Kidney glomerular epithelial cell (primary cell): ENCODE data around the gene SMIM15.

Experiments
- DNase-seq: peaks from one replicate; lab custom pipeline; 2025; lab: John Stamatoyannopoulos, UW

The SMIM15 gene

GRCh38 chr5:61159836-61160235 is 2.4 kb downstream of the SMIM15 start:
- no peak for DNase-seq

DNA sequence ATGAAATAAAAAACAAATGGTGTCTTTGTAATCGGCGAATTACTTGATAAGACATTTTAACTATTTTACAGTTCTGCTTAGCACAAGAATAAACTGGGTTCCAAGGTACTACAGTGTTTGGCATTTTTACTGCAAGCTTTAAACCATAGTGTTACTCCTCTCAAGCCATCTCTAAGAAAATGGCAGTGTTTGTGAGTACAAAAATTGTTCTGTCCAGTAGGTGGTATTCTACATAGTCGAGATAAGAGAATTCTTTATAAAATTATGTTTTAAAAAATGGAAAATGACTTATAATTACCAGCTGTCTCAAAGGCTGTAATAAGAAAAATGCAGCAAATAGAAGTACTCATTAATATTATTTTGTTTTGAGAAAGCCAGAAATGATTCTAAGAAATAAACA is 3.2 kb downstream of the SMIM15 start:
- no peak for DNase-seq

DNA sequence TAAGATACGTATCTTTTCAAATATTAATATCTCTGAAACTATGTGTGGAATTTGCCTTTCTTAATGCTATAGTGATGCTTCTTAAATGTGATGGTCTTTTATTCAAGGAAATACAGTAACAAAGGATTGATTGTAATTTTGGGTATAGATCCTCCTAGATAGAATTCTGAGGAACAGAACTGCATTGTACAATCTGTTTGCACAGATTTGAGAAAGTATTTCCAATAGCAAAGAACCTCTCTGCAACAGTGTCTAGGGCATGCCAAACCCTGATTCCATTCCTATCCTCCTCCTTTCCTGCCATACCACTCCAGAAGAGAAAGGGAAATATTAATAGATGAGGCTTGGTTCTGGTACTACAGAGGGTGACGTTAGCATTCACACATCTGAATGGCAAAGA is 10.4 kb downstream of the SMIM15 start:
- DNase-seq: no peak

DNA sequence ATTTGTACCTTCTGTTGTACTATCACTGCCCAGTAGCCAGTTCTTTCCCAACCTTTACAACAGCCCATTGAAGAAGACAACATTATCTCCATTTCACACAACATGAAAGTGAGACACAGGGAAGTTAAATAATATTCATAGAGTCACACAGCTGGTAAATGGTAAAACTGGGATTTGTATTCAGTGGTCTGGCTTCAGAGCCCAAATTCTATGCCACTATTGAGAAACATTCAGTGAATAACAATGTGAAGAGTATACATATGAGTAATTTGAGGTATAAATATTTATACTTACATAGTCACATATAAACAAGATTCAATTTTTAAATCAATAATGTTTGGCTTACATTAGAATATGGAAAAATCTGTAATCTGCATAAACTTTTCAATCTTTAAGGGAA is 13.8 kb downstream of the SMIM15 start:
- DNase-seq: no peak

DNA sequence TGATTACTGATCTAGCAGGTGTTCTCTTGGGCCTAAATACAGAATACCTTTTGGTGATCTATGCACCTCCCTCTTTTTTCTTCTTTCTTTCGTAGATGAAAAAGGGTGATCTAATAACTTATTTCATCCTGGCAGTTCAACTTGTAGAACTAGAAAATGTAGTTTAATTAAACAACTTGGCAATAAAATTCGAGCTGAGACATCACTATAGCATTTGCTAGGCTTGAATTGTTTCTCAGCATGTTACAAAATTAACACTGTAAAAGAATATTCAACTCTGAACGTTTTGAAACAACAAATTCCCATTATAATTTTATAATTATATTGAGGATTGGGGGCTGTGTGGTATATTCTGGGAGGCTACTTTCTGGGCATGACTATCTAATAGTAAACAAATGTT is 19.5 kb downstream of the SMIM15 start:
- DNase-seq: no peak

- no peak for DNase-seq
Observed at GRCh38 chr5:61142391-61142790, 19.9 kb downstream of the SMIM15 start.

DNA sequence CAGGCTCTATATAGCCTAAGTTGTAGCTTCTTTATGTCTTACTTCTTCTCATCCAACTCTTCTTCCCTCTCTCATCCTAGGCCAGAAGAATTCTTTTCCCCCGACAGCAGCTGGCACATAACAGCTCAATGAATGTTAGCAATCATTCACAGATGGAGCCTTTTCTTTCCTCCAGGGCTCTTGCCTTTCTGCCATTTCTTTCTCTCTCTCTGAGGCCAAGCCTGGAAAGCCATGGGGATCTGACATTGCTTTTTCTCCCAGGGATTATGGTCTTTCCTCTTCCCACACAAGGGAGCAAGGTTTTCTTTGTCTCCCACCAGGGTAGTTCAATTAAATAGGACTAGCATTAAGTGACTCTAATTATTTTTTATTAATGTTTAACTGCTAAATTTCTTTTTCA is 20.5 kb downstream of the SMIM15 start:
- DNase-seq: no peak

- no peak for DNase-seq
Observed at GRCh38 chr5:61139931-61140330, 22.3 kb downstream of the SMIM15 start.

- peak; percentile 7 for DNase-seq
Observed at GRCh38 chr5:61139094-61139873, 23.0 kb downstream of the SMIM15 start.

GRCh38 chr5:61137835-61138234 is 24.4 kb downstream of the SMIM15 start:
- no peak for DNase-seq

GRCh38 chr5:61132559-61132958 is 29.7 kb downstream of the SMIM15 start:
- no peak for DNase-seq

GRCh38 chr5:61130289-61130688 is 32.0 kb downstream of the SMIM15 start:
- DNase-seq: no peak

GRCh38 chr5:61123145-61123544 is 39.1 kb downstream of the SMIM15 start:
- DNase-seq: no peak

- no peak for DNase-seq
Observed at GRCh38 chr5:61120534-61120933, 41.7 kb downstream of the SMIM15 start.

DNA sequence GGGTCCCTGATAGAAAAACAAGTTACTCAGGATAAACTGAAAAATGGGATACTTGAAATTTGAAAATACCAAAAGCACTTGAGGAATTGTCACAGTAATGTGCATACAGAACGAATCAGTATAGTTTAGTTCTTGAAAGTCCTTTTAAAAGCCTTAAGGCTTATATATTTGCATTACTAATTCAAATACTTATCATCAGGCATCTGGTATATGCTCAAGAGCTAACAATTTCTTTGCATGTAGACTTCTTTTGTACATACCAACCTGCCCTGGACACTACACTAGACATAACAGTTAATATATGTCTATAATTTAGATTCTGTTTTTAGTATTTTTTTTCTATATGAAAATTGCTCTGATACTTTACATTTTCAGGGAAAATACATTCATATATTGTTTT is 43.2 kb downstream of the SMIM15 start:
- DNase-seq: no peak

- DNase-seq: no peak
Observed at GRCh38 chr5:61115968-61116367, 46.3 kb downstream of the SMIM15 start.

GRCh38 chr5:61114441-61114840 is 47.8 kb downstream of the SMIM15 start:
- no peak for DNase-seq
